ENCODE data around the gene PSME2.

- TF ChIP-seq POLR2A (IDR thresholded peaks at IDR 0.05) (no peak), CTCF (IDR thresholded peaks at IDR 0.05) (peak in 1 of 6 experiments; percentile 8)
Observed at GRCh38 chr14:24139272-24139934, 7.0 kb downstream of the PSME2 start.
